IPS-15b (cell line): ENCODE measurements around the gene SLC24A4.

Source experiments
- H3K27me3 ChIP-seq: one replicate; pipeline ENCODE4 v1.6.1; 2013; ENCODE audit warnings: low read length; ENCODE audit not compliant: control insufficient read depth, insufficient read depth
- H3K36me3 ChIP-seq: one replicate; pipeline ENCODE4 v1.6.1; 2013; ENCODE audit warnings: low read length; ENCODE audit not compliant: control insufficient read depth, insufficient read depth
- H3K4me1 ChIP-seq: one replicate; pipeline ENCODE4 v1.6.1; 2013; ENCODE audit warnings: mild to moderate bottlenecking, low read length; ENCODE audit not compliant: control insufficient read depth, insufficient read depth
- H3K4me3 ChIP-seq: one replicate; pipeline ENCODE4 v1.5.1; 2013; ENCODE audit warnings: low read depth, low read length
- H3K9ac ChIP-seq: one replicate; pipeline ENCODE4 v1.6.1; 2013; ENCODE audit warnings: low read depth, mild to moderate bottlenecking, low read length
- H3K9me3 ChIP-seq: one replicate; pipeline ENCODE4 v1.6.1; 2013; ENCODE audit warnings: mild to moderate bottlenecking, low read length; ENCODE audit not compliant: control insufficient read depth, insufficient read depth

SLC24A4 gene

DNA sequence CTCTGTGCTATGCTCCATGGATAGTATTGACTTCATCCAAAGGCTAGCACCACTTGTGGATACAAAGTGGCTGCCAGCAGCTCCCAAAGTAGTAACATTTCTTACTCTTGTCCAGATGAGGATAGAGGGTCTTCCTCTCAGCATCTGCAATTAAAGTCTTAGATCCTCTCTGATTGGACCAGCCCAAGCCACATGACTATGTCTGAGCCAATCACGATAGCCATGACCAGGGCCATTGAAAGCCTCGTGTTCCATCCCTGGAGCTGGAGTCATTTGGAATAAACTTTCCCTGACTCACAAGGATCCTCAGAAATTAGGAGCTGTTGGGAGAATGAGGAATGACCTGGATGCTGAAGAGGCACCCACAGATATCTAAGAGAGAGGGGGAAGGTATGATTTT, 28.5 kb upstream of the SLC24A4 start:
- H3K4me1 ChIP-seq, result no peaks in the 10 kb centered on the region
- H3K9ac ChIP-seq, result no peak overlapping the region
- no peaks in the 10 kb centered on the region for H3K36me3 ChIP-seq
- H3K27me3 ChIP-seq, result no peaks in the 10 kb centered on the region
- H3K9me3 ChIP-seq, result no peaks in the 10 kb centered on the region
- H3K4me3 ChIP-seq, result no peak overlapping the region

DNA sequence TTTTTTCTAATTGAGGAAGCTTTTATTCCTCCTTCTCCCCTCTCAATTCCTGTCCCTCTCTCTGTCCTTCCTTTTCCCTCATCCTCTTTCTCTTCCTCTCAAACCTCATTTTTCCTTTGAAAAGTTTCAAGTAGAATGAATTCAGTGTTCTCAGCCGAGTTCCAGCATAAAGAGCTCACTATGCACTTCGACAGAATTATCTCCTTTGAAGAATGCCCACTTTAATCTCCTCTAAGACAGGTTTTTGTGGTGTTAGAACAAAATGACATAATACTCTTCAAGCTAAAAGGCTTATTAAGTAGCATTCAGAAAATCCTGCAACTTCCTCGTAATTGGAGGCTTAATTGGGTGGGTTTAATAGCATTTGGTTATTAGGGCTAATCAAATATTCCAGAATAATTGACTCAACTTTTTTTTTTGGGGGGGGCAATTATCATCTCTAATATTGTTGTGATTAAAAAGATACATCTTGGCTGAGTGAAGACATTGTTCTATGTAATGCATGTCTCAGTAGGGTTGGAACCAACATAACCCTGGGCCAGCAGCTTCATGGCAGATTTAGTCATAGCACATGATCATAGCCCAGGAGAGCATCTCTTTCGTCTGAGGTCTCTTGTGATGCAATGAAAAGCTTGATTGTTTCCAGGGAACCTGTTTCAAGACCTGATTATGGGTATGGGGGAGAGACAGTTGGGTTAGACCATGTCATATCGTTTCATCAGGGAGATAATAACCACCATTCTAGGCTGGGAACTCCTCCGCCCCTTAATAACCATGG, 25.0 kb upstream of the SLC24A4 start:
- H3K27me3 ChIP-seq, result peaks cover 2% of the 10 kb centered on the region
- H3K4me3 ChIP-seq, result no peak overlapping the region
- no peaks in the 10 kb centered on the region for H3K9me3 ChIP-seq
- no peaks in the 10 kb centered on the region for H3K36me3 ChIP-seq
- H3K9ac ChIP-seq, result no peak overlapping the region
- no peaks in the 10 kb centered on the region for H3K4me1 ChIP-seq

DNA sequence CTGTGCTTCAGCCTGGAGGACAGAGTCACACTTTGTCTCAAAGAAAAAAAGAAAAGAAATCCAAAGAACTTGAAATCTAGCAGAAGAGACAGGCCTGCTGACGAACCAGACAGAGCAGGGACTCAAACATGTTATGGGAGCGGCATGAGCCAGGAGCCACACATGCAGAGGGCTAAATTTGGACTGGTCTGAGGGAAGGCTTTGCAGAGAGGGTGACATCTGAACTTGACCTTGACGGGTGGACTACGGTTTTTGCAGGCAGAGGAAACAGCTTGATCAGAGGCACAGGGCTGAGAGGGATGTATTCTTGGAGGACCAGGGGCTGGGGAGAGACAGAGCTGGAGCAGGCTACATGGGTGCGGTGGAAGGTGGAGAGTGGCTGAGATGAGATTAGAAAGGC, 20.5 kb upstream of the SLC24A4 start:
- no peak overlapping the region for H3K4me3 ChIP-seq
- H3K9ac ChIP-seq, result no peak overlapping the region
- H3K4me1 ChIP-seq, result no peaks in the 10 kb centered on the region
- no peaks in the 10 kb centered on the region for H3K36me3 ChIP-seq
- H3K27me3 ChIP-seq, result peaks cover 2% of the 10 kb centered on the region
- H3K9me3 ChIP-seq, result no peaks in the 10 kb centered on the region

- Histone ChIP-seq H3K36me3 (no peaks in the 10 kb centered on the region), H3K9me3 (no peaks in the 10 kb centered on the region), H3K9ac (no peak overlapping the region), H3K27me3 (no peaks in the 10 kb centered on the region), H3K4me1 (no peaks in the 10 kb centered on the region), H3K4me3 (no peak overlapping the region)
Observed at GRCh38 chr14:92308716-92309115, 14.2 kb upstream of the SLC24A4 start.

GRCh38 chr14:92309968-92310530, 12.9 kb upstream of the SLC24A4 start:
- Histone ChIP-seq H3K9me3 (no peaks in the 10 kb centered on the region), H3K36me3 (no peaks in the 10 kb centered on the region), H3K4me1 (no peaks in the 10 kb centered on the region), H3K27me3 (no peaks in the 10 kb centered on the region), H3K4me3 (no peak overlapping the region), H3K9ac (no peak overlapping the region)

DNA sequence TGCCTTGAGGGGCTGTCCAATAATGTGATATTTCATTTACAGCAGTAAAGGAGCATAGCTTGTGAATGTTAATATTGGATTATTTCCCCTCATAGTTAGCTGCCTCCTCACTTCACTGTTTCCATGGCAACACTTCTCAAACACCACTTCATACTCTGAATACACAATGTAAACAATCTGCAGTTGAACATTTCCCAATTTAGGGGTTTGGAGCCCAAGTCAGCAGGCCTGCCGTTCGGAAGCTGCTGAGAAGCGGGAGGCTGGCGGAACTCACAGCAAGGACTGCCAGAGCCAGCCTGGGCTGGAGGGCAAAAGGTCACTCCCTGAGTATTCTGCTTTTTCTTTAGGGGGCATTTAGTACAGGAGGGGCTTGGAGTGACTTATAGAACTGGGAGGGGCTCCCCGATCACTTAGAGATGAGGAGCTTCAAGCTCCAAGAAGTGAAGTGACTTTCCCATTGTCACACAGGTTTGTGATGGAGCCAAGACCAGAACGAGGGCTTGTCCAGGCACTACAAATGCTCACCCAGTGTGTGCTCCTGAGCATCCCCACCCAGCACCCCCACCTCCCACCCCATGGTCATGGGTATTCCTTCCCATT, 12.1 kb upstream of the SLC24A4 start:
- H3K4me3 ChIP-seq, result no peak overlapping the region
- H3K27me3 ChIP-seq, result no peaks in the 10 kb centered on the region
- no peaks in the 10 kb centered on the region for H3K9me3 ChIP-seq
- no peak overlapping the region for H3K9ac ChIP-seq
- H3K36me3 ChIP-seq, result no peaks in the 10 kb centered on the region
- no peaks in the 10 kb centered on the region for H3K4me1 ChIP-seq

- no peak overlapping the region for H3K4me3 ChIP-seq
- peaks cover 4% of the 10 kb centered on the region for H3K27me3 ChIP-seq
Observed at GRCh38 chr14:92314182-92314581, 8.8 kb upstream of the SLC24A4 start.

GRCh38 chr14:92315050-92315805, 7.7 kb upstream of the SLC24A4 start:
- no peak overlapping the region for H3K9ac ChIP-seq
- no peaks in the 10 kb centered on the region for H3K4me1 ChIP-seq
- peaks cover 9% of the 10 kb centered on the region for H3K27me3 ChIP-seq
- no peaks in the 10 kb centered on the region for H3K36me3 ChIP-seq
- no peaks in the 10 kb centered on the region for H3K9me3 ChIP-seq
- no peak overlapping the region for H3K4me3 ChIP-seq

More at GRCh38 chr14:92314182-92314581, 8.8 kb upstream of the SLC24A4 start:
- Histone ChIP-seq H3K36me3 (no peaks in the 10 kb centered on the region), H3K4me1 (no peaks in the 10 kb centered on the region), H3K9me3 (no peaks in the 10 kb centered on the region), H3K9ac (no peak overlapping the region)

DNA sequence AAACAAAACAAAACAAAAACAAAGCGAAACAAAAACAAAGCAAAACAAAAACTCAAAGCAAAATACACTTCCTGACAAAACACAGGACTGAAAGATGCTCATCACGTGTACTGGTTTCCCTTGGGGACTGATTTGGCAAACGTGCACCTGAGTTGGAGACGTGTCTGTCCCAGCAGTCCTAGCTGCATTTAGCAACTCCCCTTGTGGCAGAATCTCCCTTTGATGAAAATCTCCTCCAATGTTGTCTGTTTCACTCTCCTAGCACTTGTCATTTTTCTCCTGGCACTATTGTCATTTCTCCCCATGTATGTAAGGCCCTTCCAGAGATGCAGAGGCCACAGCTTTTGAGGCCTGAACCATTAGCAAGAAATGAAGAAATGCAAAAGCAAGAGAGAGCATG, 6.8 kb upstream of the SLC24A4 start:
- H3K9me3 ChIP-seq, result no peaks in the 10 kb centered on the region
- no peaks in the 10 kb centered on the region for H3K4me1 ChIP-seq
- no peak overlapping the region for H3K9ac ChIP-seq
- H3K27me3 ChIP-seq, result peaks cover 19% of the 10 kb centered on the region
- no peak overlapping the region for H3K4me3 ChIP-seq
- H3K36me3 ChIP-seq, result no peaks in the 10 kb centered on the region

GRCh38 chr14:92316937-92317336, 6.0 kb upstream of the SLC24A4 start:
- Histone ChIP-seq H3K27me3 (peaks cover 26% of the 10 kb centered on the region), H3K4me3 (no peak overlapping the region), H3K36me3 (no peaks in the 10 kb centered on the region), H3K9me3 (no peaks in the 10 kb centered on the region), H3K4me1 (no peaks in the 10 kb centered on the region), H3K9ac (no peak overlapping the region)

DNA sequence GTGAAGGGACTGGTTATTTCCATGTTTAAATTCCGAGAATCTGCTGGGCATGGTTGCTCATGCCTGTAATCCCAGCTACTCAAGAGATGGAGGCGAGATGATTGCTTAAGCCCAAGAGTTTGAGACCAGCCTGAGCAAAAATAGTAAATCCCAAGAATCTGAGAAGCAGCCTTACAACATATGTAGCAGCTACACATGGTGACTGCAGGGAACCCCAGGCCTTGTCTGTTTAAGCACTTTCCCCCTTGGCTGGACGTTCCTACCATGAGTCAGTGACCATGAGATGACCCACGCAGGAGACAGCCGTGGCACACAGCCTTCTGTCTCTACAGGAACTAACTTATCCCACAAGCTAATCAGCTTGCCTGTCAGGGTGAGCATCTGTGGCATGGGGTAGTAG, 5.5 kb upstream of the SLC24A4 start:
- H3K9me3 ChIP-seq, result no peaks in the 10 kb centered on the region
- peaks cover 32% of the 10 kb centered on the region for H3K27me3 ChIP-seq
- H3K9ac ChIP-seq, result no peak overlapping the region
- no peak overlapping the region for H3K4me3 ChIP-seq
- H3K4me1 ChIP-seq, result no peaks in the 10 kb centered on the region
- H3K36me3 ChIP-seq, result no peaks in the 10 kb centered on the region
